OCI-LY1 (cell line): Measurements from ENCODE around the gene RANBP3L.

Experiments used
- H2AFZ ChIP-seq: fragments of 200-600 bp; sonication (generic), shearing (Covaris generic); 2 replicates; pipeline ENCODE4 v1.6.0; 2014; ENCODE audit warnings: antibody characterized with exemption, mild to moderate bottlenecking, low read length
- H3F3A ChIP-seq: fragments of 200-600 bp; sonication (generic), shearing (Covaris generic); 2 replicates; pipeline ENCODE4 v1.6.0; 2014; ENCODE audit warnings: mild to moderate bottlenecking, antibody characterized with exemption, low read length, moderate library complexity; ENCODE audit not compliant: insufficient read depth
- H3K27ac ChIP-seq: fragments of 200-600 bp; sonication (generic); 2 replicates; pipeline ENCODE4 v1.5.1; 2014; ENCODE audit warnings: low read length, mixed run types, mild to moderate bottlenecking, low read depth; ENCODE audit not compliant: poor library complexity, severe bottlenecking
- H3K27me3 ChIP-seq: fragments of 200-600 bp; sonication (generic); 2 replicates; pipeline ENCODE4 v1.6.0; 2014; ENCODE audit warnings: antibody characterized with exemption, mild to moderate bottlenecking, low read length, moderate library complexity; ENCODE audit not compliant: insufficient read depth
- H3K36me3 ChIP-seq: fragments of 200-600 bp; sonication (generic); 2 replicates; pipeline ENCODE4 v1.6.1; 2014; ENCODE audit warnings: mild to moderate bottlenecking, antibody characterized with exemption, low read length, moderate library complexity, mixed read lengths; ENCODE audit not compliant: insufficient read depth
- H3K4me1 ChIP-seq: fragments of 200-600 bp; sonication (generic); 2 replicates; pipeline ENCODE4 v1.5.1; 2014; ENCODE audit warnings: mild to moderate bottlenecking, low read length, moderate library complexity; ENCODE audit not compliant: insufficient read depth, severe bottlenecking
- H3K4me2 ChIP-seq: fragments of 200-600 bp; sonication (generic), shearing (Covaris generic); 2 replicates; pipeline ENCODE4 v1.6.1; 2014; ENCODE audit warnings: low read length
- H3K4me3 ChIP-seq: fragments of 200-600 bp; sonication (generic); 2 replicates; pipeline ENCODE4 v1.5.1; 2014; ENCODE audit warnings: low read length, low read depth, mild to moderate bottlenecking, mixed read lengths; ENCODE audit not compliant: poor library complexity, severe bottlenecking
- H3K79me2 ChIP-seq: fragments of 200-600 bp; shearing (Covaris generic); 2 replicates; pipeline ENCODE4 v1.6.1; 2016; ENCODE audit warnings: mixed run types, low read length, mixed read lengths; ENCODE audit not compliant: insufficient read depth
- H3K9ac ChIP-seq: fragments of 200-600 bp; sonication (generic), shearing (Covaris generic); 2 replicates; pipeline ENCODE4 v1.6.1; 2014; ENCODE audit warnings: mild to moderate bottlenecking, low read length, mixed read lengths
- H3K9me2 ChIP-seq: fragments of 200-600 bp; sonication (generic), shearing (Covaris generic); 2 replicates; pipeline ENCODE4 v1.6.1; 2014; ENCODE audit warnings: low read depth, mild to moderate bottlenecking, low read length, mixed read lengths
- H3K9me3 ChIP-seq: fragments of 200-600 bp; shearing (Covaris generic); 2 replicates; pipeline ENCODE4 v1.6.1; 2014; ENCODE audit warnings: low read length, mixed read lengths
- H4K20me1 ChIP-seq: fragments of 200-600 bp; sonication (generic), shearing (Covaris generic); 2 replicates; pipeline ENCODE4 v1.6.0; 2016; ENCODE audit warnings: mild to moderate bottlenecking, low read length; ENCODE audit not compliant: insufficient read depth
- CTCF ChIP-seq: fragments of 200-600 bp; sonication (generic), shearing (Covaris generic); IDR thresholded peaks from 2 replicates; pipeline ENCODE4 v1.5.1; 2017; ENCODE audit warnings: mild to moderate bottlenecking, antibody characterized with exemption, low read length, moderate library complexity, mixed read lengths
- EZH2 ChIP-seq: fragments of 200-600 bp; sonication (generic), shearing (Covaris generic); IDR thresholded peaks from 2 replicates; pipeline ENCODE4 v1.8.0; 2017; ENCODE audit warnings: borderline replicate concordance, mixed run types, mild to moderate bottlenecking, antibody characterized with exemption, low read length, moderate library complexity, mixed read lengths

RANBP3L gene

GRCh38 chr5:36215910-36216309, 85.8 kb downstream of the RANBP3L start:
- no peak overlapping the region for H3K4me2 ChIP-seq
- H3K9me2 ChIP-seq: no peaks in the 10 kb centered on the region
- H3K9me3 ChIP-seq: no peaks in the 10 kb centered on the region
- H3F3A ChIP-seq: no peaks in the 10 kb centered on the region
- H4K20me1 ChIP-seq: no peaks in the 10 kb centered on the region
- H3K9ac ChIP-seq: no peak overlapping the region
- H3K27me3 ChIP-seq: no peaks in the 10 kb centered on the region
- H3K79me2 ChIP-seq: no peaks in the 10 kb centered on the region
- H3K4me3 ChIP-seq: no peak overlapping the region
- H2AFZ ChIP-seq: no peak overlapping the region
- TF ChIP-seq EZH2: no peak
- no peak for TF ChIP-seq CTCF
- H3K36me3 ChIP-seq: peaks cover 23% of the 10 kb centered on the region; the same call in 1 of the 2 replicates
- H3K4me1 ChIP-seq: peaks cover 10% of the 10 kb centered on the region
- no peak overlapping the region for H3K27ac ChIP-seq

- Histone ChIP-seq H3K4me3 (no peak overlapping the region), H3K4me1 (peaks cover 10% of the 10 kb centered on the region), H3K27ac (no peak overlapping the region), H3K36me3 (peaks cover 11% of the 10 kb centered on the region; the same call in 1 of the 2 replicates), H3K79me2 (no peaks in the 10 kb centered on the region), H4K20me1 (no peaks in the 10 kb centered on the region), H3K9me2 (no peaks in the 10 kb centered on the region), H3K4me2 (no peak overlapping the region), H3F3A (no peaks in the 10 kb centered on the region), H3K9me3 (no peaks in the 10 kb centered on the region), H2AFZ (no peak overlapping the region), H3K27me3 (no peaks in the 10 kb centered on the region), H3K9ac (no peak overlapping the region)
- TF ChIP-seq EZH2 (no peak), CTCF (peak; percentile 35; the same call in 1 of the 2 replicates)
These were observed 87.3 kb downstream of the RANBP3L start for GRCh38 chr5:36214436-36214835.

- Histone ChIP-seq H3F3A (no peaks in the 10 kb centered on the region), H3K4me3 (no peak overlapping the region), H3K4me1 (no peaks in the 10 kb centered on the region), H3K79me2 (no peaks in the 10 kb centered on the region), H4K20me1 (no peaks in the 10 kb centered on the region), H3K9me3 (no peaks in the 10 kb centered on the region), H3K27me3 (no peaks in the 10 kb centered on the region), H3K4me2 (no peak overlapping the region), H3K9me2 (no peaks in the 10 kb centered on the region), H3K27ac (no peak overlapping the region), H3K9ac (no peak overlapping the region), H2AFZ (no peak overlapping the region), H3K36me3 (peaks cover 9% of the 10 kb centered on the region; the same call in 1 of the 2 replicates)
- no peak for TF ChIP-seq EZH2
These were observed 92.0 kb downstream of the RANBP3L start for GRCh38 chr5:36209664-36210063.

- Histone ChIP-seq H3K9me3 (no peaks in the 10 kb centered on the region), H3F3A (no peaks in the 10 kb centered on the region), H3K27me3 (no peaks in the 10 kb centered on the region), H3K79me2 (no peaks in the 10 kb centered on the region), H2AFZ (no peak overlapping the region), H3K4me2 (no peak overlapping the region), H3K4me1 (no peaks in the 10 kb centered on the region), H3K9ac (no peak overlapping the region), H3K9me2 (no peaks in the 10 kb centered on the region), H3K4me3 (no peak overlapping the region), H3K27ac (no peak overlapping the region), H3K36me3 (peaks cover 9% of the 10 kb centered on the region; the same call in 1 of the 2 replicates), H4K20me1 (no peaks in the 10 kb centered on the region)
- no peak for TF ChIP-seq CTCF
- TF ChIP-seq EZH2: no peak
These were observed 92.9 kb downstream of the RANBP3L start for GRCh38 chr5:36208786-36209185.
